Suprapubic skin (tissue), 4 donors: ENCODE results near the gene FDX2. TPM values are rescaled to one million over a fixed set of nuclear protein-coding genes. Genes with fewer than 3 reads are reported as not detected.
"Not testable (repeated sequence)": the region's sequence is repeated elsewhere in the genome, so short reads cannot be mapped to it uniquely, and the experiment has no call there.

Source experiments
- DNase-seq, 2 donors: peaks; one replicate each; pipeline ENCODE4 v3.0.0-alpha.2; 2019; ENCODE audit warnings: low spot score in 2 of 2
- H3K27ac ChIP-seq: fragments of 200-600 bp; sonication (generic); one replicate; pipeline ENCODE4 v1.5.1; 2019
- H3K27me3 ChIP-seq: fragments of 200-600 bp; sonication (generic); one replicate; pipeline ENCODE4 v1.5.1; 2019
- H3K36me3 ChIP-seq: fragments of 200-600 bp; sonication (generic); one replicate; pipeline ENCODE4 v1.5.1; 2019
- H3K4me1 ChIP-seq: fragments of 200-600 bp; sonication (generic); one replicate; pipeline ENCODE4 v1.5.1; 2019
- H3K4me3 ChIP-seq: fragments of 200-600 bp; sonication (generic); one replicate; pipeline ENCODE4 v1.5.1; 2019; ENCODE audit warnings: mild to moderate bottlenecking
- H3K9me3 ChIP-seq: fragments of 200-600 bp; sonication (generic); one replicate; pipeline ENCODE4 v1.5.1; 2019
- EP300 ChIP-seq: sonication (generic); formaldehyde crosslinking; IDR thresholded peaks from one replicate; pipeline ENCODE4 v1.6.1; 2017; ENCODE audit warnings: antibody characterized with exemption
- POLR2A ChIP-seq, 2 donors: fragments of 450-650 bp; IDR thresholded peaks; one replicate each; pipeline ENCODE4 v1.6.1; 2017; ENCODE audit warnings: antibody characterized with exemption in 2 of 2, mild to moderate bottlenecking in 2 of 2, moderate library complexity in 2 of 2
- POLR2AphosphoS5 ChIP-seq, 3 donors: sonication (generic); formaldehyde crosslinking; IDR thresholded peaks; one replicate each; pipeline ENCODE4 v1.6.1; 2017; ENCODE audit warnings: antibody characterized with exemption in 3 of 3
- WGBS: methylation state at CpG from one replicate; pipeline ENCODE4 v1.1.5; 2018; 5-methylcytosine and 5-hydroxymethylcytosine counted together
- total RNA-seq, 4 donors: library from RNA; depleted of rRNA; stranded (reverse); fragments of >200 nt; gene quantifications; one replicate each; pipeline ENCODE4 v1.1.0, GENCODE V29; 2016
- TF ChIP-seq, protein P1 (sequence below), 2 donors: fragments of 200-600 bp in 1 of 2; fragments of 450-650 bp in 1 of 2; sonication (generic) in 1 of 2; IDR thresholded peaks; one replicate each; pipeline ENCODE4 v1.5.1; 2016 to 2019; ENCODE audit warnings: antibody characterized with exemption in 2 of 2, mild to moderate bottlenecking in 1 of 2, moderate library complexity in 1 of 2

The FDX2 gene
- total RNA-seq, 4 donors from 2014 or later = 7.9 to 19.0 (median 14.5) TPM

DNA sequence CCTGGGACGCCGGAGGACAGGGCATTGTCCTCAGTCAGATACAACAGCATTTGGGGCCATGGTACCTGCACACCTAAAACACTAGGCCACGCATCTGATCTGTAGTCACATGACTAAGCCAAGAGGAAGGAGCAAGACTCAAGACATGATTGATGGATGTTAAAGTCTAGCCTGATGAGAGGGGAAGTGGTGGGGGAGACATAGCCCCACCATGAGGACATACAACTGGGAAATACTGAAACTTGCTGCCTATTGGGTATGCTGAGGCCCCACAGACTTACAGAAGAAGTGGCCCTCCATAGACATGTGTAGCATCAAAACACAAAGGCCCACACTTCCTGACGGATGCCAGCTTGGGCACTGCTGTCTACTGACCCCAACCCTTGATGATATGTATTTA is 30.4 kb downstream of the FDX2 start:
- H3K27me3 ChIP-seq = peaks cover 34% of the 10 kb centered on the region
- peaks cover 29% of the 10 kb centered on the region for H3K36me3 ChIP-seq
- H3K9me3 ChIP-seq = no peaks in the 10 kb centered on the region
- 90% methylated on average over 4 of the region's 4 CpGs for WGBS
- H3K4me1 ChIP-seq = peaks cover 36% of the 10 kb centered on the region
- DNase-seq = no peak
- no peak overlapping the region for H3K27ac ChIP-seq
- no peak overlapping the region for H3K4me3 ChIP-seq
- TF ChIP-seq POLR2AphosphoS5 (IDR thresholded peaks at IDR 0.05) (no peak), EP300 (no peak), POLR2A (IDR thresholded peaks at IDR 0.05) (no peak)
- TF ChIP-seq, protein P1, sequence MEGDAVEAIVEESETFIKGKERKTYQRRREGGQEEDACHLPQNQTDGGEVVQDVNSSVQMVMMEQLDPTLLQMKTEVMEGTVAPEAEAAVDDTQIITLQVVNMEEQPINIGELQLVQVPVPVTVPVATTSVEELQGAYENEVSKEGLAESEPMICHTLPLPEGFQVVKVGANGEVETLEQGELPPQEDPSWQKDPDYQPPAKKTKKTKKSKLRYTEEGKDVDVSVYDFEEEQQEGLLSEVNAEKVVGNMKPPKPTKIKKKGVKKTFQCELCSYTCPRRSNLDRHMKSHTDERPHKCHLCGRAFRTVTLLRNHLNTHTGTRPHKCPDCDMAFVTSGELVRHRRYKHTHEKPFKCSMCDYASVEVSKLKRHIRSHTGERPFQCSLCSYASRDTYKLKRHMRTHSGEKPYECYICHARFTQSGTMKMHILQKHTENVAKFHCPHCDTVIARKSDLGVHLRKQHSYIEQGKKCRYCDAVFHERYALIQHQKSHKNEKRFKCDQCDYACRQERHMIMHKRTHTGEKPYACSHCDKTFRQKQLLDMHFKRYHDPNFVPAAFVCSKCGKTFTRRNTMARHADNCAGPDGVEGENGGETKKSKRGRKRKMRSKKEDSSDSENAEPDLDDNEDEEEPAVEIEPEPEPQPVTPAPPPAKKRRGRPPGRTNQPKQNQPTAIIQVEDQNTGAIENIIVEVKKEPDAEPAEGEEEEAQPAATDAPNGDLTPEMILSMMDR (IDR thresholded peaks at IDR 0.05) = no peak

DNA sequence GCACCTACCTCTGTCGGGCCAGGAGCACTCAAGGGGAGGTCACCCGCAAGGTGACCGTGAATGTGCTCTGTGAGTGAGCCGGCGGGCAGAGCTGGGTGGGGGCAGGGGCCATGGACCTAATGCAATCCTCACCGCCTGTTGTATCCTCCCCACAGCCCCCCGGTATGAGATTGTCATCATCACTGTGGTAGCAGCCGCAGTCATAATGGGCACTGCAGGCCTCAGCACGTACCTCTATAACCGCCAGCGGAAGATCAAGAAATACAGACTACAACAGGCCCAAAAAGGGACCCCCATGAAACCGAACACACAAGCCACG is 30.9 kb downstream of the FDX2 start:
- TF ChIP-seq EP300 (no peak), POLR2AphosphoS5 (IDR thresholded peaks at IDR 0.05) (no peak), POLR2A (IDR thresholded peaks at IDR 0.05) (no peak)
- TF ChIP-seq, protein P1 (IDR thresholded peaks at IDR 0.05) = no peak
- Histone ChIP-seq H3K4me3 (no peak overlapping the region), H3K27me3 (peaks cover 30% of the 10 kb centered on the region), H3K4me1 (peaks cover 32% of the 10 kb centered on the region), H3K27ac (no peak overlapping the region), H3K9me3 (no peaks in the 10 kb centered on the region), H3K36me3 (peaks cover 33% of the 10 kb centered on the region)
- DNase-seq = no peak
- 97% methylated on average over 5 of the region's 13 CpGs for WGBS

DNA sequence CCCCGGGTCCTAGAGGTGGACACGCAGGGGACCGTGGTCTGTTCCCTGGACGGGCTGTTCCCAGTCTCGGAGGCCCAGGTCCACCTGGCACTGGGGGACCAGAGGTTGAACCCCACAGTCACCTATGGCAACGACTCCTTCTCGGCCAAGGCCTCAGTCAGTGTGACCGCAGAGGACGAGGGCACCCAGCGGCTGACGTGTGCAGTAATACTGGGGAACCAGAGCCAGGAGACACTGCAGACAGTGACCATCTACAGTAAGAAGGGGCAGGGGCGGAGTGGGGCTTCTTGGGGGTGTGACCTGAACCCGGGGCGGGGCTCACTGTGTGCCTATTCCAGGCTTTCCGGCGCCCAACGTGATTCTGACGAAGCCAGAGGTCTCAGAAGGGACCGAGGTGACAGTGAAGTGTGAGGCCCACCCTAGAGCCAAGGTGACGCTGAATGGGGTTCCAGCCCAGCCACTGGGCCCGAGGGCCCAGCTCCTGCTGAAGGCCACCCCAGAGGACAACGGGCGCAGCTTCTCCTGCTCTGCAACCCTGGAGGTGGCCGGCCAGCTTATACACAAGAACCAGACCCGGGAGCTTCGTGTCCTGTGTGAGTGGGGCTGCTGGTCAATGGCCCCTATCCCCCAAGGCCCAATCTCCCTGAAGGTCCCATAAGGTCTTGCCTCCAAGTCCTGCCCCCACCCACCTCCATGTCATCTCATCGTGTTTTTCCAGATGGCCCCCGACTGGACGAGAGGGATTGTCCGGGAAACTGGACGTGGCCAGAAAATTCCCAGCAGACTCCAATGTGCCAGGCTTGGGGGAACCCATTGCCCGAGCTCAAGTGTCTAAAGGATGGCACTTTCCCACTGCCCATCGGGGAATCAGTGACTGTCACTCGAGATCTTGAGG is 31.5 kb downstream of the FDX2 start:
- no peaks in the 10 kb centered on the region for H3K9me3 ChIP-seq
- DNase-seq = no peak
- TF ChIP-seq EP300 = no peak
- no peak for TF ChIP-seq POLR2AphosphoS5 (IDR thresholded peaks at IDR 0.05)
- TF ChIP-seq, protein P1 (IDR thresholded peaks at IDR 0.05) = no peak
- TF ChIP-seq POLR2A (IDR thresholded peaks at IDR 0.05) = no peak
- peaks cover 34% of the 10 kb centered on the region for H3K36me3 ChIP-seq
- H3K4me1 ChIP-seq = peaks cover 26% of the 10 kb centered on the region
- WGBS = 96% methylated on average over 16 of the region's 34 CpGs
- no peak overlapping the region for H3K27ac ChIP-seq
- peaks cover 24% of the 10 kb centered on the region for H3K27me3 ChIP-seq
- no peak overlapping the region for H3K4me3 ChIP-seq

DNA sequence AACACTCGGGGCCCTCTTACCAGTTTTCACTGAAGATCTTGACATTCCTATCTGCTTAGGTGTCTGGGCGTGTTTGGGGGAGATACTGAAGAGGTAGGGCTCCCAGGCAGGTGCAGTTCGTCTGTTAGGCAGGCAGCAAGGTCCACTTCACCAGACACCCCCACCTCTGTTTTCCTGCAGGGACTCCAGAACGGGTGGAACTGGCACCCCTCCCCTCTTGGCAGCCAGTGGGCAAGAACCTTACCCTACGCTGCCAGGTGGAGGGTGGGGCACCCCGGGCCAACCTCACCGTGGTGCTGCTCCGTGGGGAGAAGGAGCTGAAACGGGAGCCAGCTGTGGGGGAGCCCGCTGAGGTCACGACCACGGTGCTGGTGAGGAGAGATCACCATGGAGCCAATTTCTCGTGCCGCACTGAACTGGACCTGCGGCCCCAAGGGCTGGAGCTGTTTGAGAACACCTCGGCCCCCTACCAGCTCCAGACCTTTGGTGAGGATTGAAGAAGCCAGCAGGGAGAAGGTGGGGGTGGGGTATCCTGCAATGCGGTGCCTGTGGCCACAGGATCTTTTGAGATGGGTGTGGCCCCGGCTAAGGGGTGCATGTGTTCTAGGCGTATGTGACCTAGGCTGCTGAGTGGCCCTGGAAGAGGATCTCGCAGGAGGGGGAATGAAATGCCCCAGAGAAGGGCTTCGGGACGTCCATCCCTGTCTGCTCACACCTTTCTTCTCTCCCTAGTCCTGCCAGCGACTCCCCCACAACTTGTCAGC is 32.3 kb downstream of the FDX2 start:
- H3K36me3 ChIP-seq = peaks cover 34% of the 10 kb centered on the region
- WGBS = 64% methylated on average over 20 of the region's 23 CpGs
- H3K4me3 ChIP-seq = no peak overlapping the region

DNA sequence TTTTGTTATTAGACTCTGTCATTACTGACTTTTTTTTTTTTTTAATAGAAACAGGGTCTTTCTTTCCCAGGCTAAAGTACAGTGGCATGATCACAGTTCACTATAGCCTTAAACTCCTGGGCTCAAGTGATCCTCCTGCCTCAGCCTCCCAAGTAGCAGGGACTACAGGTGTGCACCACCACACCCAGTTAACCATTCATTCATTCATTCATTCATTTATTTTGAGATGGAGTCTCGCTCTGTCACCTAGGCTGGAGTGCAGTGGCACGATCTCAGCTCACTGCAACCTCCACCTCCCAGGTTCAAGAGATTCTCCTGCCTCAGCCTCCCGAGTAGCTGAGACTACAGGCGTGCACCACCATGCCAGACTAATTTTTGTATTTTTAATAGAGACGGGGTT is 33.8 kb downstream of the FDX2 start:
- peaks cover 34% of the 10 kb centered on the region for H3K36me3 ChIP-seq
- WGBS = 97% methylated on average over 5 of the region's 5 CpGs
- not testable (repeated sequence) for H3K27ac ChIP-seq

More for the DNA sequence above, 32.3 kb downstream of the FDX2 start:
- Histone ChIP-seq H3K4me1 (peaks cover 17% of the 10 kb centered on the region), H3K27me3 (peaks cover 15% of the 10 kb centered on the region), H3K27ac (no peak overlapping the region), H3K9me3 (no peaks in the 10 kb centered on the region)
- DNase-seq = no peak
- TF ChIP-seq EP300 = no peak
- no peak for TF ChIP-seq POLR2AphosphoS5 (IDR thresholded peaks at IDR 0.05)
- TF ChIP-seq, protein P1 (IDR thresholded peaks at IDR 0.05) = no peak
- TF ChIP-seq POLR2A (IDR thresholded peaks at IDR 0.05) = no peak

More for the DNA sequence above, 33.8 kb downstream of the FDX2 start:
- not testable (repeated sequence) for H3K27me3 ChIP-seq, H3K4me3 ChIP-seq, H3K9me3 ChIP-seq, DNase-seq, H3K4me1 ChIP-seq
